ENCODE results near the gene PTPRG.

- TF ChIP-seq EZH2phosphoT487 (IDR thresholded peaks at IDR 0.05; ENCODE audit: insufficient read depth, low read depth): no peak
- TF ChIP-seq EZH2 (IDR thresholded peaks at IDR 0.05; ENCODE audit: insufficient read depth, poor library complexity, severe bottlenecking): no peak
Measured at GRCh38 chr3:61922118-61922517, 360.7 kb downstream of the PTPRG start.

Measured in GM23248 (cell line).